Measurements from ENCODE around the gene CELA3A.
A peak's percentile ranks its signal among the peaks of the same experiment; 100 is the strongest.
"Not testable (repeated sequence)": the region's sequence is repeated elsewhere in the genome, so short reads cannot be mapped to it uniquely, and the experiment has no call there.

CELA3A gene

DNA sequence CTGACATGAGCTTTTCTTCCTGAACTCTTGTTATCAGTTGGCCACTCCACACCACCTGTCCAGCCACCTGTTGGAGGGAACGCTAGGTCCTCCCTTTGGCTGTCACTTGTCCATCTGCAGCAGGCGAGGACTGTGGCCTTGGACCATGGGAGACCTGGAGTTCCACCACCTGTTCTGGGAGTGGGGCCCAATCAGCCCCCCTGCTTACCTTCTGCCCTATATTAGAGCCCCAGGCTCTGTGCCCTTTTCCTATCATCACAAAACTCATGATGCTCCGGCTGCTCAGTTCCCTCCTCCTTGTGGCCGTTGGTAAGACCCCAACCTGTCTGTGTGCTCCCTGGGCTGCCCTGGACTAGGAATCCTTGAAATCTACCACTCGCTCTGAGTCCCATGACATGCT is at the start of gene CELA3A:
CELA3A (plus strand) TSS at position 249 of the 400 bp plus-strand sequence; CDS start at position 267, 18 bp downstream.
- no peak for DNase-seq

- DNase-seq: no peak
These were observed 48.5 kb upstream of the CELA3A start for GRCh38 chr1:21952786-21953520.

- no peak for DNase-seq
These were observed 46.4 kb upstream of the CELA3A start for GRCh38 chr1:21955058-21955457.

DNA sequence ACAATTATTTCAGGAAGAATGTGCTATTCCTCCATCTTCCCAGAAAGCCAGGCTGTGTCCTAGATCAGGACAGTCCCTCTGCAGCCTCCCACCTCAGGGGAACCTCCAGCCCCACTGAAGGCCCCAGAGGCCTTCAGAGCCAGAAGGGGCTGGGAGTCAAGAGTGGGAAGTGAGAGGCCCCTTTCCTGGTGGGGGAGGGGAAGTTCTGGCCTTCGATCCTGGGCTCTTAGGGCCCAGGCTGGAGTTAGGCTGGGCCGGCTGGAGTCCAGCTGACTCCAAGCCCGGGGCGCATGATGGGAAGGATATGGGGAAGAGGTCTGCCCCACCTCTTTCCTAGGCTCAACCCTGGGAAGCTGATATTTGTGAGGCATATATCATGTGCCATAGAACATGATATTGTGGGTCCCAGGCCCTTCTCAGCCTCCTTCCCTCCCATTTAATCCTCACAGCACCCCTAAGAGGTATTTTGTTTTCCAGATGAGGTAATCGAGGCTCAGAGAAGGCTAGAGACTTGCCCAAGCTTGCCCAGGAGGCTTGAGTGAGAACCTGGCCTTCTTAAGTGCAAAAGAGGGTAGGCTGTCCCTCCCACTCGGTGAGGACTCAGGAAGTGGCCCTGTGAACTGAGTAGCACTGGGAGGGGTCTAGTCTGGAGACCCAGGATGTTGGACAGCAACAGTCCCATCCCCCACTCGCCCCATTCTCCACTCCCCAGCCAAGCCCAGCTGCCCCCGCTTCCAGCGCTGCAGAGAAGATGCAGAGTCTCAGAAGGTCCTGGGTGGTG is 45.8 kb upstream of the CELA3A start:
- DNase-seq: no peak

DNA sequence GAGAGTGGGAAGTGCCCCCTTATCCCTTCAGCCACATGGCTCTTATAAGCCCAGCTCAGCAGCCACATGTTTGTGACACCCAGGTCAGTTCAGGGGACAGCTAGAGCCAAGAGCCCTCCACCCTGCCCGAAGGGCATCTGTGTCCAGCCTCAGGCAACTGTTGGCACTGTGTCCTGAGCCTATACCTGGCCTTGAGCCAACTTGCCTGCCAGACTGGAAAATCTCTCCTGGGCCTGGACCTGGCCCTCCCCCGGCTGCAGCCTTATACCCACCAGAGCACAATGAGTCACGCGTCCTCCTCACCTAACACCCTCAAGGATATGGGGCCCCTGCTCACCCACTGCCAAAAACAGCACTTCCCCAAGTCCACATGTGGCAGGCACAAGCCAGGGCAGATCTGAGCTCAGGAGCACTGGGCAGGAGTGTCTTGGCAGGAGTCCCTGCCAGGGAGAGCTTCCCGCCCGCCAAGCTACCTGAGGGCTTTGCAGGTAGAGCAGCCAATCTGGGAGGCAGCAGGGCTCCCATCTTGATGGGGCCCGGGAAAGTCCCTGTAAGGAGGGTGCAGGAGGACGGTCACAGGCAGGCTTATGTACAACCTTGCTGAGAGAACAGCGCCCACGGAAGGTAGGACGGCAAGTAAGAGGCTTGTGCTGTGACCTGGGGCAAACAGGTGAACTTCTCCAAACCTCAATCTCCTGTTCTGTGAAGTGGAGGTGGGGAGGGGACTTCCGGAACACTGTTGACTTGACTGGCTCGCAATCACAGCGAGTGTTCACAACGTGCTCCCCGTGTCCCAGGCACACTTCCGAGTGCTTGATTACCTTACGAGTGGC is 44.5 kb upstream of the CELA3A start:
- DNase-seq: peak in 1 of 58 donors; percentile 19

- no peak for DNase-seq
These were observed 40.1 kb upstream of the CELA3A start for GRCh38 chr1:21961337-21961736.

DNA sequence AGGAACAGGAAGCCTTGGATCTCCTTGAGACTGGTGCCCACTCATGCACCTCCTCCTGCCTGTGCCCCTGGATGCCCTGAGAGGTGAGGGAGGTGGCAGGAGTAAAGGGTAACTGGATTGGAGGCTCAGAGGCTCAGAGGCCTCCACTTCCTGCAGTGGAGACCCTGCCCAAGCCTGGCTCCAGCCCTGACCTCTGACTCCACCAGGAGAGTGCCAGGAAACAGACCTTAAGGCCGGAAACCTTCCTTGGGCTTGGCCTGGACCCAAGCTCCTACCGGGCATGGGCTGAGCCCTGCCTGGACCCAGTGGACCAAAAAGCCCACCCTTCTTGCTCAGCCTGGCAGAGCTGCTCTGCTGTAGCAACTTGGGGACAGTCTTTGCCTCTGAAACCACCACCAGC is 39.7 kb upstream of the CELA3A start:
- DNase-seq: no peak

DNA sequence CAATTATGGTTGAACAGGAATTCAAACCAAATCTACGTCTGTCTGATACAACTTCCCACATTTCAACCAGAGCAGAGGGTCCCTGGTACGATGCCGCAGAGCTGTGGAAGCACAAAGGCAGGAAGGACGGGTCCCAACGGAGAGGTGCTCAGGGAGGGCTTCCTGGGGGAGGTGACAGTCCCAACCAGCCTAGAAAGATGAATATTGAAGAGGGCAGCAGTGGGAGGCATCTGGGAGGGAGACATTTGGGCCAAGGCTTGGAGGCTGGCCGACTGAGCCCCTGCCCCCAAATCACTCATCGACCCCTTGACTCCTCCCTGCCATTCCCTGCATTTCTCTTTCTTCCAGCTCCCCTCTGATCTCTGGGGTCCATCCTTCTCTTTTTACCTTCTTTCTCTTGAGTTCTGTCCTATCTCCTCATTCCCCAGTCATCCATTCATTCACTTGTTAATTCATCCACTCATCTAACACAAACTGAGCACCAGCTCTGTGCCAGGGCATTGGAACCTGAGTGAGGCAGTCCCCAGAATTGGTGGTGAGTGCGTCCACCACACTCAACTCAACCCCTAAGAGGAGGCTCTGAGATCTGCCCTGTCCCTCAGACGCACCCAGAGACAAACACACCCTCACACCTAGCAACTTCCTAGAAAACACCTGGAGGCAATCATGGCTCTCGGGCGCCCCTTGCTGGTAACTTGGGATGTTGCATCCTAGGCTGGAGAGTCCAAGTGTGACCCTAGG is 37.8 kb upstream of the CELA3A start:
- DNase-seq: peak in 55 of 58 donors; percentile 5 to 82 (median 41)

- DNase-seq: no peak
These were observed 35.0 kb upstream of the CELA3A start for GRCh38 chr1:21966247-21967000.

DNA sequence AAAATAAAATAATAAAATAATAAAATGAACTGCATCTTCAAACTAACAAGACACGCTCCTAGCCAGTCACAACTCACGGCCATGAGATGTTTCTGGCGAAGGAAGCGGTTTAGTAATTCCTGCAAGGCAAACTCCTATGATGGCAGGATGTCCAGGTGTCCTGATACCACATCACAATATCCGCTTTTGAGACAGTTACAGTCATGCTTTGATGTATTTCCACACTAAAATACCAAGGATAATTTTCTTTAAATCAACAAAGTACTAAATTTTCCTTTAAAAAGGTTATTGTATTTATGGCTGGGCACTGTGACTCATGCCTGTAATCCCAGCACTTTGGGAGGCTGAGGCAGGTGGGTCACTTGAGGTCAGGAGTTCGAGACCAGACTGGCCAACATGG is 34.2 kb upstream of the CELA3A start:
- not testable (repeated sequence) for DNase-seq

DNA sequence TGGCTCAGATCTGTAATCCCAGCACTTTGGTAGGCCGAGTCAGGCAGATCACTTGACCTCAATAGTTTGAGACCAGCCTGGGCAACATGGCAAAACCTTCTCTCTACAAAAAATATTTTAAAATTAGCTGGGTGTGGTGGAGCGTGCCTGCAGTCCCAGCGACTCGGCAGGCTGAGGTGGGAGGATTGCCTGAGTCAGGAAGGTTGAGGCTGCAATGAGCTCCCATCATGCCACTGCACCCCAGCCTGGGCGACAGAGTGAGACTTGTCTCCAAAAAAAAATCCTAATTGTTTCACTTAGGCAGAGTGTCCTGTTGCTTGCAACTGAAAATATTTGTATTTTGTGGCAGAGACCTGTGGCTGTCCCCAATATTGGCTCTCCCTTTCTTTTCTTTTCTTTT is 32.4 kb upstream of the CELA3A start:
- DNase-seq: peak in 1 of 58 donors; percentile 28

DNA sequence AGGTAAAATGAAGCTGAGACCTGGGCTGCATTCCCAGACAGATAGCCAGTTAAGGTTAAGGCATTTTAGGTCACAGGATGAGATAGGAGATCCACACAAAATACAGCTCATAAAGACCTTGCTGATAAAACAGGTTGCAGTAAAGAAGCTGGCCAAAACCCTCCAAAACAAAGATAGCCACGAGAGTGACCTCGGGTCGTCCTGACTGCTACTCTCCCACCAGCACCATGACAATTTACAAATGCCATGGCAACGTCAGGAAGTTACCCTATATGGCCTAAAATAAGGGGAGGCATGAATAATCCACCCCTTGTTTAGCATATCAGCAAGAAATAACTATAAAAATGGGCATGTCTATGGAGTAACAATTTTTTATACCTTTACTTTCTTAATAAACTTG is 30.9 kb upstream of the CELA3A start:
- not testable (repeated sequence) for DNase-seq

DNA sequence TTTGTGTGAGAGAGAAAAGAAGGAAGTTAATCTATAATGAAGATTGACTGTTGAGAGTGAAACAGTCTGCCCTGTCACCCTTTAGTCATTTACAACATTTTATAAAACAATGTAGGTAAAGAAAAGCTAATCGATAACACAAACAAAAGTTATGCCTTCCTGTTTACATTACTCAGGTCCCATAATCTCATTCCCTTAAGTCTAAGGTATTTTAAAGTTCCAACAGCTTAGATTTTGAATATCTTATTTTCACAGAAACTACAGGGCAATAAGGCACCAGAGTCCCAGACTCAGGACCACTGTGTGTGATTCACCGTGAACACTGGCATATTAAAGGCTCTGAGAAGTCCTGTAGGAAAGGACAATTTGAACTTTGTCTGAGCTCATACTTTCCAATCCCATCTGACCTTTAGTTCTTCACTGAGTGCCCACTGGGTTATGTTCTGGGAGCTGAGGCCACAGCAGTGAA is 28.4 kb upstream of the CELA3A start:
- not testable (repeated sequence) for DNase-seq

GRCh38 chr1:21973948-21974347 is 27.5 kb upstream of the CELA3A start:
- DNase-seq: not testable (repeated sequence)

GRCh38 chr1:21974699-21975098 is 26.8 kb upstream of the CELA3A start:
- DNase-seq: not testable (repeated sequence)

DNA sequence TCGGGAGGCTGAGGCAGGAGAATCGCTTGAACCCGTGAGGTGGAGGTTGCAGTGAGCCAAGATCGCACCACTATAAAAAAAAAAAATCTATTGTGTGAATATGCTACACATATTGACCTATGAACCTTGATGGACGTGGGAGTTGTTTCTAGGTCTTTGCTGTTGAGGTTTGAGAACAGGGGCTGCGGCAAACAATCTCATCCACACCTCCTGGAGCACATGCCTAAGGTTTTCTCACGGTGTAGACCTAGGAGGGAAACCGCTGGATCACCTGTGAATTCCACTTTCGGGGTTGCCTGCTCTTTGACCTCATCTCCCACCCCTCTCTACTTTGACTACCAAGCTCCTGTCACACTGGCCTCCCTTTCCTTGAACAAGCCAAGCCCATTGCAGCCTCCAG is 26.2 kb upstream of the CELA3A start:
- DNase-seq: not testable (repeated sequence)

- DNase-seq: not testable (repeated sequence)
These were observed 24.7 kb upstream of the CELA3A start, which contains the start of gene CELA3B for GRCh38 chr1:21976703-21977239. TSS of gene CELA3B (plus strand) at chr1:21977022. CDS start at chr1:21977040, 18 bp downstream.

DNA sequence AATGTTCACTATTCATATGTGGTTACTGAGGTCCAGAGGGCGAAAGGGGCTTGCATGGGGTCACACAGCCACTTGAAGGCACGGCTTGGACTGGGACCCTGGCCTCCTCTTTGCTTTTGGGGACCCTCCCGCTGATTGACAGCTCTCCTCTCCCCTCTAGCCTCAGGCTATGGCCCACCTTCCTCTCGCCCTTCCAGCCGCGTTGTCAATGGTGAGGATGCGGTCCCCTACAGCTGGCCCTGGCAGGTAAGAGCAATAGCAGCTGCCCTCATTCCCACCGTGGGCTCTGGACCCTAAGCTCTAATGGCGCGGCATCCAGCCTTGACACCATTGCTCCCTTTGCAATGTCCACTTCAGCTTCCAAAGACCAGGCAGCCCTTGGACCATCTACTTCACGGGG is 23.2 kb upstream of the CELA3A start:
- not testable (repeated sequence) for DNase-seq

DNA sequence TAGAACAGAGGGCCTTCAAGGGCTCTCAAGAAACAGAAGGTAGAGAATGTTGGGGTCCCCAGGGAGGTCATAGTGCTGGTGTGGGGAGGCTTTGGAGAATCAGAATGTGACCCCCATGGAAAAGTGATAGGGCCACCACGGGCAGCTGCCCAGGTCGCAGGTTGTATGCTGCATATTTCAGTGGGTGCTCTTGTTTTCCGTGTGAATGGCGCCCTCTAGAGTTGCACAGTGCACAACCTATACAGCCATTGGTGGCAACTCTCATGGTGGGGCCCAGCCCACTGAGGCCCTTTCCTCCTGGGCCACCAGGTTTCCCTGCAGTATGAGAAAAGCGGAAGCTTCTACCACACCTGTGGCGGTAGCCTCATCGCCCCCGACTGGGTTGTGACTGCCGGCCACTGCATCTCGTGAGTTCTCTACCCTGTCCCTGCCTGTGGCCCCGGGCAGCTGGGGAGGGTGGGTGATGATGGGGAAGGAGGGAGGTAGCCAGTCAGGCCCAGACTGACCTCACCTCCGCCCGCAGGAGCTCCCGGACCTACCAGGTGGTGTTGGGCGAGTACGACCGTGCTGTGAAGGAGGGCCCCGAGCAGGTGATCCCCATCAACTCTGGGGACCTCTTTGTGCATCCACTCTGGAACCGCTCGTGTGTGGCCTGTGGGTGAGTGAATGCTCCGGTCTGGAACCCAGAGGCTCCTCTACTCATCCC is 20.8 kb upstream of the CELA3A start:
- DNase-seq: not testable (repeated sequence)

Measured in anterior cingulate cortex (tissue), 58 donors.